ENCODE measurements around the gene B4GALNT2. TPM values are rescaled to one million over a fixed set of nuclear protein-coding genes. Genes with fewer than 3 reads are reported as not detected.
"Not testable (repeated sequence)": the region's sequence is repeated elsewhere in the genome, so short reads cannot be mapped to it uniquely, and the experiment has no call there.

Gene B4GALNT2
- total RNA-seq, 2 donors from 2014 or later, result 0.02 to 0.05 TPM

DNA sequence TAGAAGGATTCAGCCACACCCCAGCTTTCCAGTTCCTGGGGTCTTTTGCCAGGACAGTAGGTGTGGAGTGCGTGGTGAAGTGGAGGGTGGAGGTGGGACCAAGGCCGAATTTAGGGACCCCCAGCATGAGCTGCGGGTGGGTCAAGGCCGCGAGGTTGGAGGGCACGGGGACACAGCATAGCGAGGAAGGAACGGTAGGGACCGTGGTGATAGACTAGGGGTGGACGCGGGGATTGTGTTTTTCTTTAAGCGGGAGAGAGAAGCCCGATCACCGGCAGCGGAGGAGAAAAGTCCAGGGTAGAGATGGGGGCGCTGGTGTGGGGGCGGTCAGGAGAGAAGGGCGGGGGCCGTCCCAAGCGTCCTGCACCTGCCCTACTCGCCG, 261 bp upstream of the B4GALNT2 start:
- Mint-ChIP-seq H3K4me3 (peak overlapping the region; percentile 59), H3K9me3 (no peaks in the 10 kb centered on the region), H3K4me1 (no peaks in the 10 kb centered on the region), H3K27ac (no peak overlapping the region), H3K27me3 (peaks cover 43% of the 10 kb centered on the region), H3K36me3 (ENCODE audit: low read depth) (no peaks in the 10 kb centered on the region)
- no peak for ATAC-seq (replicated peaks)

DNA sequence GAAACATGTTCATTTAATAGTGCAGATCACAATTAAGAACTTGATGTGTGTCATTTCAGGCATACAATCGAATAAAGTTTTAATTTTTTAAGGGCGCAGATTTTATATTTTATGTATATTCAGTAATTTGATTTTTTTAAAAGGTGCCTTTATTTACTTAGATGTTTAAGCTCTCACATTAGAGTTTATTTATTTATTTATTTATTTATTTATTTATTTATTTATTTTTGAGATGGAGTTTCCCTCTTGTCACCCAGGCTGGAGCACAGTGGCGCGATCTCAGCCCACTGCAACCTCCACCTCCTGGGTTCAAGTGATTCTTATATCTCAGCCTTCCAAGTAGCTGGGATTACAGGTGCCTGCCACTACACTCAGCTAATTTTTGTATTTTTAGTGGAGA, 3.8 kb downstream of the B4GALNT2 start:
- Mint-ChIP-seq H3K27ac (no peak overlapping the region), H3K36me3 (ENCODE audit: low read depth) (no peaks in the 10 kb centered on the region), H3K4me3 (no peak overlapping the region), H3K27me3 (peaks cover 21% of the 10 kb centered on the region), H3K4me1 (no peaks in the 10 kb centered on the region), H3K9me3 (no peaks in the 10 kb centered on the region)
- no peak for ATAC-seq (replicated peaks)

GRCh38 chr17:49145654-49146053, 13.1 kb downstream of the B4GALNT2 start:
- not testable (repeated sequence) for H3K36me3 Mint-ChIP-seq (ENCODE audit: low read depth)

DNA sequence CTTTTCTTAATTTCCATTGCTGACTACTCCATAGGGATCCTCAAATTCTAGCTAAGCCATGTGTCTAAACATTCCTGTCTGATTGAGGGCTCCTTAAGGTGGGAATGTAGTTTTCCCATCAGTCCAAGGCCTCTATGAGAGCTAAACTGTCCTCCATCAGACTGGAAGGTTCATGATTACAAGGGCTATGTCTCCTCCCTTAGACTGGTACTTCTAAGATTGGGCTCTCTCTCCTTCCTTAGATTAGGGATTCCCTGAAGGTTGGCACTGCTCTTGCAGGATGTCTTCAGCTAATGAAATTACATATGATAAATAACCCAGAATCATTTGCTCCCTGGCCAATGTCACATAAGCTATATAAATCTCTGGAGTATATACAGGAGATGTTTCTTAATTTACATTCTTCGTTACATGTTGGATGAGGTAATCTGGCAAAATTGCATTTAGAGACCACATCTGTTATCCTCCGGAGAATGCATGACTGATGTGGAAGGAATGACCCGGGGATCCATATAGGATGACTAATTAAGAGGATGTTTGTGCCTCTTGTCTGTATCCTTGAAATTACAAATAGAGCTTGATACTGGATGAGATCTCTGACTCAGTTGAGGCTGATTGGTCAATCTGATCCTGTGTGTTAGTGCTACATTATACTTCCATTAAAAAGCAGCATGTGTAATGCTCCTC, 14.2 kb downstream of the B4GALNT2 start:
- H3K27ac Mint-ChIP-seq, result no peak overlapping the region
- no peaks in the 10 kb centered on the region for H3K36me3 Mint-ChIP-seq (ENCODE audit: low read depth)
- no peak for ATAC-seq (replicated peaks)
- H3K4me3 Mint-ChIP-seq, result no peak overlapping the region
- H3K9me3 Mint-ChIP-seq, result no peaks in the 10 kb centered on the region
- no peaks in the 10 kb centered on the region for H3K4me1 Mint-ChIP-seq
- peaks cover 38% of the 10 kb centered on the region for H3K27me3 Mint-ChIP-seq

More at GRCh38 chr17:49145654-49146053, 13.1 kb downstream of the B4GALNT2 start:
- not testable (repeated sequence) for H3K9me3 Mint-ChIP-seq; H3K27ac Mint-ChIP-seq; H3K4me3 Mint-ChIP-seq; ATAC-seq (replicated peaks); H3K4me1 Mint-ChIP-seq
- peaks cover 48% of the 10 kb centered on the region for H3K27me3 Mint-ChIP-seq

- Mint-ChIP-seq H3K4me3 (no peak overlapping the region), H3K36me3 (ENCODE audit: low read depth) (no peaks in the 10 kb centered on the region), H3K27me3 (peaks cover 30% of the 10 kb centered on the region), H3K27ac (no peak overlapping the region), H3K4me1 (no peaks in the 10 kb centered on the region), H3K9me3 (no peaks in the 10 kb centered on the region)
- ATAC-seq (replicated peaks), result no peak
Measured at GRCh38 chr17:49148171-49148570, 15.6 kb downstream of the B4GALNT2 start.

GRCh38 chr17:49151996-49152395, 19.4 kb downstream of the B4GALNT2 start:
- Mint-ChIP-seq H3K4me3 (no peak overlapping the region), H3K27ac (no peak overlapping the region), H3K27me3 (peaks cover 8% of the 10 kb centered on the region), H3K9me3 (no peaks in the 10 kb centered on the region), H3K4me1 (no peaks in the 10 kb centered on the region), H3K36me3 (ENCODE audit: low read depth) (no peaks in the 10 kb centered on the region)
- ATAC-seq (replicated peaks), result no peak

DNA sequence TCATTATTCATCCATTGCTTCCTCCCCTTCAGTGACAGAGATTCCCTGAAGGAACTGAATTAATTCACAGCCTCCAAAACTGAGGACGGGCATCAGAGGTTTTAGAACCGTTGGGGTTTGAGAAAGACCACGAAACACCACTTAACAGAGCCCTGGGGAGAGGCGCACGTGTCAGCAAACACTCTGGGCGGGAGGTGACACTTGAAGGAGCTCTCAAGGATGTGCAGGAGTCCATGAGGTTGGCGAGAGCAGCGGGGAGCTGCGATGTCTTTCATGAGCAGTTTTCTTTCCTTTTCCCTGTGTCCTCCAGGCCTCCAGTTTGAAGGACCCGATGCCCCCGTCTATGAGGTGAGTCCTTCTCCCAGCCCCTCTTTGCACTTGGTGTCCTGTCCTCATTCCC, 23.7 kb downstream of the B4GALNT2 start:
- peaks cover 31% of the 10 kb centered on the region for H3K27me3 Mint-ChIP-seq
- ATAC-seq (replicated peaks), result no peak

GRCh38 chr17:49157784-49158183, 25.2 kb downstream of the B4GALNT2 start:
- no peaks in the 10 kb centered on the region for H3K36me3 Mint-ChIP-seq (ENCODE audit: low read depth)
- H3K4me3 Mint-ChIP-seq, result no peak overlapping the region
- H3K4me1 Mint-ChIP-seq, result no peaks in the 10 kb centered on the region
- no peak overlapping the region for H3K27ac Mint-ChIP-seq
- H3K27me3 Mint-ChIP-seq, result peaks cover 31% of the 10 kb centered on the region
- ATAC-seq (replicated peaks), result no peak
- no peaks in the 10 kb centered on the region for H3K9me3 Mint-ChIP-seq

More for the DNA sequence above, 23.7 kb downstream of the B4GALNT2 start:
- Mint-ChIP-seq H3K36me3 (ENCODE audit: low read depth) (no peaks in the 10 kb centered on the region), H3K4me1 (no peaks in the 10 kb centered on the region), H3K4me3 (no peak overlapping the region), H3K27ac (no peak overlapping the region), H3K9me3 (no peaks in the 10 kb centered on the region)

- Mint-ChIP-seq H3K9me3 (no peaks in the 10 kb centered on the region), H3K36me3 (ENCODE audit: low read depth) (no peaks in the 10 kb centered on the region), H3K27me3 (peaks cover 42% of the 10 kb centered on the region), H3K4me3 (no peak overlapping the region), H3K4me1 (no peaks in the 10 kb centered on the region), H3K27ac (no peak overlapping the region)
- ATAC-seq (replicated peaks), result no peak
Measured at GRCh38 chr17:49162866-49163265, 30.3 kb downstream of the B4GALNT2 start.

DNA sequence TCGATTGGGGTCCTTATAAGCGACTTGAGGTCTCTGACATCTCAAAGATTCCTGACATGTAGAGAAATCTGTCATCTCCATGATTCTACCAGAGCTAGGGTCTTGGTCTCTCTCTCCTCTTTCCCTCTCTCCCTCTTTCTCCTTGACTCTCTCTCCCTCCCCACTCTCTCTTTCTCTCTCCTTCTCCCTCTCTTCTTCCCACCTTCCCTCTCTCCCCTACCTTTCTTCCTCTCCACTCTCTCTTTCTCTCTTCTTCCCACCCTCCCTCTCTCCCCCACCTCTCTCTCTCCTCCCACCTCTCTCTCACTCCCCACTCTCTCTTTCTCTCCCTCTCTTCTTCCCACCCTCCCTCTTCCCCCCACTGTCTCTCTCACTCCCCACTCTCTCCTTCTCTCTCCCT, 32.6 kb downstream of the B4GALNT2 start:
- H3K27ac Mint-ChIP-seq, result no peak overlapping the region
- H3K4me1 Mint-ChIP-seq, result no peaks in the 10 kb centered on the region
- ATAC-seq (replicated peaks), result no peak
- H3K27me3 Mint-ChIP-seq, result peaks cover 46% of the 10 kb centered on the region
- H3K9me3 Mint-ChIP-seq, result no peaks in the 10 kb centered on the region
- no peak overlapping the region for H3K4me3 Mint-ChIP-seq
- H3K36me3 Mint-ChIP-seq (ENCODE audit: low read depth), result no peaks in the 10 kb centered on the region

GRCh38 chr17:49168706-49169105, 36.1 kb downstream of the B4GALNT2 start:
- H3K27me3 Mint-ChIP-seq, result peaks cover 58% of the 10 kb centered on the region

DNA sequence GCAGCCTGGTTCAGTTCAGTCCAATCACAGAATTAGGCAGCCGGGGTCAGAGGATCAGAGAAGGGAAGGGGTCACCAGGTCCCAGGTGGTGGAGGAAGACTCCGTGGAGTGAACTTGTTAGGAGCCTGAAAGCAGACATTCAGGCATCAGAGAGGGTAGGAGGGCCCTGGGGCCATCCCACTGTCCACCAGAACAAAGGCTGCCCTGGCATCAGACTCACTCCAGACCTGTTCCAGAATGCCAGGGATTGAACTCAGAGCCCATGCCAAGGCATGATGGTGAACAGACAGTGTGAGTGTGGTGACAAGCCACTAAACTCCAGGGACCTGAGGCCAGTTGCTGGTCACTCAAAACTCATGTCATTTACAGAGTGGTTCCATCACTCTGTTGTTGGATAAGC, 37.6 kb downstream of the B4GALNT2 start:
- ATAC-seq (replicated peaks), result no peak
- Mint-ChIP-seq H3K9me3 (peaks cover 8% of the 10 kb centered on the region), H3K27me3 (peaks cover 66% of the 10 kb centered on the region), H3K27ac (no peak overlapping the region), H3K4me1 (no peaks in the 10 kb centered on the region), H3K4me3 (no peak overlapping the region), H3K36me3 (ENCODE audit: low read depth) (no peaks in the 10 kb centered on the region)

More at GRCh38 chr17:49168706-49169105, 36.1 kb downstream of the B4GALNT2 start:
- Mint-ChIP-seq H3K27ac (no peak overlapping the region), H3K9me3 (peaks cover 2% of the 10 kb centered on the region), H3K4me1 (no peaks in the 10 kb centered on the region), H3K36me3 (ENCODE audit: low read depth) (no peaks in the 10 kb centered on the region), H3K4me3 (no peak overlapping the region)
- no peak for ATAC-seq (replicated peaks)

- not testable (repeated sequence) for H3K4me1 Mint-ChIP-seq; ATAC-seq (replicated peaks); H3K4me3 Mint-ChIP-seq; H3K36me3 Mint-ChIP-seq (ENCODE audit: low read depth); H3K27ac Mint-ChIP-seq
- peaks cover 13% of the 10 kb centered on the region for H3K9me3 Mint-ChIP-seq
- peaks cover 66% of the 10 kb centered on the region for H3K27me3 Mint-ChIP-seq
Measured at GRCh38 chr17:49170711-49171110, 38.1 kb downstream of the B4GALNT2 start.

- not testable (repeated sequence) for H3K27ac Mint-ChIP-seq, H3K4me3 Mint-ChIP-seq
Measured at GRCh38 chr17:49175978-49176377, 43.4 kb downstream of the B4GALNT2 start.

GRCh38 chr17:49180303-49180702, 47.7 kb downstream of the B4GALNT2 start:
- ATAC-seq (replicated peaks), result peak; percentile 71

More at GRCh38 chr17:49175978-49176377, 43.4 kb downstream of the B4GALNT2 start:
- not testable (repeated sequence) for H3K4me1 Mint-ChIP-seq; H3K36me3 Mint-ChIP-seq (ENCODE audit: low read depth); ATAC-seq (replicated peaks)
- H3K27me3 Mint-ChIP-seq, result peaks cover 29% of the 10 kb centered on the region
- peaks cover 18% of the 10 kb centered on the region for H3K9me3 Mint-ChIP-seq

More at GRCh38 chr17:49180303-49180702, 47.7 kb downstream of the B4GALNT2 start:
- H3K9me3 Mint-ChIP-seq, result peaks cover 8% of the 10 kb centered on the region
- peaks cover 4% of the 10 kb centered on the region for H3K27me3 Mint-ChIP-seq
- no peak overlapping the region for H3K27ac Mint-ChIP-seq
- no peaks in the 10 kb centered on the region for H3K36me3 Mint-ChIP-seq (ENCODE audit: low read depth)
- peaks cover 4% of the 10 kb centered on the region for H3K4me1 Mint-ChIP-seq
- H3K4me3 Mint-ChIP-seq, result no peak overlapping the region

Measured in activated T-helper 17 cell treated with anti-CD3 and anti-CD28 coated beads, Interleukin-2, amount 50 U/mL, for 72 hours (primary cell).